ENCODE results near the gene KRTAP10-4.
"Not testable (repeated sequence)": the region's sequence is repeated elsewhere in the genome, so short reads cannot be mapped to it uniquely, and the experiment has no call there.

KRTAP10-4 gene

DNA sequence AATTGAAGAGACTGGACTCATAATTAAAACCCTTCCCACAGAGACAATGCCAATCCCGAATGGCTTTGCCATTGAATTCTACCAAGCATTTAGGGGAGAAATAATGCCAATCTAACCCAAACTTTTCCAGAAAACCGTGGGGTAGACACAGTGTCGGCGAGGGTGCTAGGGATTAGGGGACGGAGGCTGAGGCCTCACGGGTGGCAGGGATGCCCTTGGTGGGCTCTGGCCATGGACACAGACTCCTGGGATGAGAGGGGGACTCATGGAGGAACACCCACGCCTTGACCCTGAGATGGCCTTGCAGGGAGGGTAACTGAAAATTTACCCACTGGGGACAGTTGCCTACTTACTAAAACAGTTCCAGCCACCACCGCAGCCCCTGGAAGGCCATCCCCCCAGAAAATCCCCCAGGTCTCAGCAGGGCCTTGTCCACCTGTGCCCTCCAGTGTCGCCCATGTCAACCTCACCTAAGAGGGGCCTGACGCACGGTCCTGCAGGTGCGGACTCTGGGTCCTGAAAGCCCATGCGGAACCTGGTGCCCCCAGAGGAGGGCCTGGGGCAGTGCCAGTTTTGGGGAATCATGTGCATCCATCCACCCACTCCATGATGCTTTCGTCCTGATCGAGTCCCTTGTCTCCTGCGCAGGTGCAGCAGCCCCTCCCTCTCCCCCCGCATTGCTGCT lies 5.0 kb downstream of the KRTAP10-4 start:
- no peak overlapping the region for H3K27ac Mint-ChIP-seq
- H3K27me3 Mint-ChIP-seq: peaks cover 3% of the 10 kb centered on the region
- H3K9me3 Mint-ChIP-seq: peaks cover 20% of the 10 kb centered on the region
- H3K4me1 Mint-ChIP-seq (ENCODE audit: low read depth): peaks cover 2% of the 10 kb centered on the region
- H3K4me3 Mint-ChIP-seq: no peak overlapping the region
- peaks cover 12% of the 10 kb centered on the region for H3K36me3 Mint-ChIP-seq (ENCODE audit: low read depth)

DNA sequence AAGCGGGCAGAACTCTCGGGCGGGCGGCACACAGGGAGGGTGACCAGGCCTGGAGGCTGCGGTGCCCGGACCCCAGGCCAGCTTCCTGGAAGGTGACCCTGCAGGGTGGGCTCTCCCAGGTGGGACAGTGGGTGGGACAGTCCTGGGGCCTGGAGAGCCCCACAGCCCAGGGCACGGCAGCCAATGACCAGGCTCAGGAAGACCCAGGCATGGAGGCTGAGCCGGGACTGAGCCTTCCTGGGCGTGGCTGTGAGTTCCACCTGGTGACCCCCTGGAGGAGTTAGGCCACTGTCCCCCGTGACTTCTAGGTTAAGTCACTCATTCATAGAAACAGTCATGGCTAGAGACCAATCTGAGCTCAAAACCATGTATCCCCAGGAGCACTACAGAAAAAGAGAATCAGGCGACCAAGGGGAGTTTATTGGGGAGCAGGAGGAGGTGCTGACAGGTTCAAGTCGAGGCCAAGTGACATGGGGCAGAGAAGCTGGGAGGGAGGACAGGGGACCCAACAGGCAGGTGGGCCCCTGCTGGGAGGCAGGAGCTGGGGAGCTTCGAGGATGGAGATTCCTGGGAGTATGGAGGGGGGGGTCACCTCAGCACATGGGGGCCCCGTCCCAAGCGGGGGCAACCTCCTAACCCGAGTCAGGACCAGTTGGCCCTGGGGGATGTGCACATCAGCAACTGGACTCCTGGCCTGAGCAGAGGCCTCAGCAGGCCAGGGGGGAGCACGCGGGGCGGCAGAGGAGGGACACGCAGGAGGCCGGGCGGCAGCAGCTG lies 5.7 kb downstream of the KRTAP10-4 start:
- H3K4me3 Mint-ChIP-seq: no peak overlapping the region
- H3K27me3 Mint-ChIP-seq: peaks cover 3% of the 10 kb centered on the region
- peaks cover 2% of the 10 kb centered on the region for H3K4me1 Mint-ChIP-seq (ENCODE audit: low read depth)
- H3K36me3 Mint-ChIP-seq (ENCODE audit: low read depth): peaks cover 12% of the 10 kb centered on the region
- no peak overlapping the region for H3K27ac Mint-ChIP-seq
- H3K9me3 Mint-ChIP-seq: peaks cover 20% of the 10 kb centered on the region

DNA sequence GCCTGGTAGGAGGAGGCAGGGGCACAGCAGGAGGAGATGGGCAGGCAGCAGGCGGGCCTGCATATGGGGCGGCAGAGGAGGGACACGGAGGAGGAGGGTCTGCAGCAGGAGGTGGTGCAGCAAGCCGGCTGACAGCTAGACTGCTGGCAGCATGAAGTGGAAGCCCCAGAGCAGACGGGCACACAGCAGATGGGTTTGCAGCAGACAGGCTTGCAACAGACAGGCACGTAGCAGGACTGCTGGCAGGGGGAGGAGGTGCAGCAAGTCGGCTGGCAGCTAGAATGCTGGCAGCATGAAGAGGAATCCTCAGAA lies 6.3 kb downstream of the KRTAP10-4 start:
- H3K4me3 Mint-ChIP-seq: no peak overlapping the region
- H3K36me3 Mint-ChIP-seq (ENCODE audit: low read depth): peaks cover 12% of the 10 kb centered on the region
- H3K9me3 Mint-ChIP-seq: peaks cover 20% of the 10 kb centered on the region
- H3K27ac Mint-ChIP-seq: no peak overlapping the region
- peaks cover 2% of the 10 kb centered on the region for H3K4me1 Mint-ChIP-seq (ENCODE audit: low read depth)
- H3K27me3 Mint-ChIP-seq: peaks cover 3% of the 10 kb centered on the region

DNA sequence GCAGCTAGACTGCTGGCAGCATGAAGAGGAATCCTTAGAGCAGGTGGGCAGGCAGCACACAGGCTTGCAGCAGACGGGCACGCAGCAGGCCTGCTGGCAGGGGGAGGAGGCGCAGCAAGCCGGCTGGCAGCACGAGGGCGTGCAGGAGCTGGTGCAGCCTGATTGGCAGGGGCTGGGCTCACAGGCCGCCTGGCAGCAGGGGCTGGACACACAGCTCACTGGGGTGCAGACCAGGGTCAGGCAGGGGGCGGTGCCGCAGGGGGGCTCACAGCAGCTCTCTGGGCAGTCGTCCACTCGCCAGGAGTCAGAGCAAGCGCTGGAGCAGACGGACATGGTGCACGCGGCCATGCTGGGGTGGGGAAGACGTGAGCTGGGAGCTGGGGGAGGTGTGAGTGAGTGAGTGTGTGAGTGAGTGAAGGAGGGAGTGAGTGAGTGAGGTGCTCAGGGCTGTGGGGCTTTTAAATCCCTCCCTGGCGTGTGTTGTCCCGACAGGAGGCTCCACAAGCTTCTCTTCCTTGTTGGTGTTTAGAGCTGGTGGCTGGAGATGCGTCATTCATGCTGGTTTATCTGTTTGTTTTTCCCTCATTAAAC lies 6.8 kb downstream of the KRTAP10-4 start, which contains the start of gene KRTAP10-5:
KRTAP10-5 (minus strand) TSS at position 374 of the 591 bp plus-strand sequence; CDS start at position 348, 26 bp downstream.
- H3K27me3 Mint-ChIP-seq; H3K27ac Mint-ChIP-seq; H3K4me3 Mint-ChIP-seq; H3K4me1 Mint-ChIP-seq (ENCODE audit: low read depth): not testable (repeated sequence)
- Mint-ChIP-seq H3K9me3 (peaks cover 20% of the 10 kb centered on the region), H3K36me3 (ENCODE audit: low read depth) (peaks cover 12% of the 10 kb centered on the region)

DNA sequence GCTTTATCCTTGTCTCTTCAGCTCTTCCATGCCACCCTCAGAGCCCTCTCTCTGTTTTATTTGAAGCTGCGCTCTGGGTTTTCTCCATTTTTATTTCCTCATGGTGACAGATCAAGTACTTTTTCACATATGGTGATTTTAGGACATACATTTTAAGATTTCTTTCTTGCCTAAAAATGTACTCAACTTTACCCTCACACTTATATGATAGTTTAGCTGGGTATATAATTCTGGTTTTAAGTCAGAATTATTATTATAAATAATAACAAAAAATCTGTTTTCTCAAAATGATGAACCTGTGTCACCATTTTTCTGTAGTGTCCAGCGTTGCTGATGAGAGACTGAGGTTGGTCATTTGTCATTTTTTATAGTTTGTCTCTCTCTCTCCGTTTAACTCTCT lies 7.6 kb downstream of the KRTAP10-4 start:
- no peak overlapping the region for H3K27ac Mint-ChIP-seq
- peaks cover 2% of the 10 kb centered on the region for H3K4me1 Mint-ChIP-seq (ENCODE audit: low read depth)
- H3K4me3 Mint-ChIP-seq: no peak overlapping the region
- H3K9me3 Mint-ChIP-seq: peaks cover 20% of the 10 kb centered on the region
- peaks cover 13% of the 10 kb centered on the region for H3K27me3 Mint-ChIP-seq
- peaks cover 12% of the 10 kb centered on the region for H3K36me3 Mint-ChIP-seq (ENCODE audit: low read depth)

DNA sequence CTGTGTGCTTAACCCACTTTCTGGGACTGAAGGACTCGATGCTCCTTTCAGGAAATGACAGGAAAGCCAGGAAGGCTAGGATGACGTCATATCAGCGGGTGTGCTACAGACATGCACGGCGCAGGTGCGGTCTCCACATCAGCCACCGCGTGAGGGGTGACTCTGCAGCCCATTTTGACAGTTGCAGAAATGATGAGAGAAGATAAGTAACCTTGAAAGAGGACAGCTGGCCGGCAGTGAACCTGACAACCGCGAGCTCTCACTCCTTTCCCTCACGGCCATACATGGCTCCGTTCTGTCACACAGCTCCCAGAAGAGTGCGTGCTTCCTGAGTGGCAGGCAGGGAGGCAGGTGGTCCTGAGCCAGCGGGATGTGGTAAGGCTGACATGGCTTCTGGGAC lies 8.5 kb downstream of the KRTAP10-4 start:
- H3K36me3 Mint-ChIP-seq (ENCODE audit: low read depth): peaks cover 12% of the 10 kb centered on the region
- no peak overlapping the region for H3K4me3 Mint-ChIP-seq
- peaks cover 20% of the 10 kb centered on the region for H3K27me3 Mint-ChIP-seq
- peaks cover 2% of the 10 kb centered on the region for H3K4me1 Mint-ChIP-seq (ENCODE audit: low read depth)
- no peak overlapping the region for H3K27ac Mint-ChIP-seq
- H3K9me3 Mint-ChIP-seq: peaks cover 20% of the 10 kb centered on the region

DNA sequence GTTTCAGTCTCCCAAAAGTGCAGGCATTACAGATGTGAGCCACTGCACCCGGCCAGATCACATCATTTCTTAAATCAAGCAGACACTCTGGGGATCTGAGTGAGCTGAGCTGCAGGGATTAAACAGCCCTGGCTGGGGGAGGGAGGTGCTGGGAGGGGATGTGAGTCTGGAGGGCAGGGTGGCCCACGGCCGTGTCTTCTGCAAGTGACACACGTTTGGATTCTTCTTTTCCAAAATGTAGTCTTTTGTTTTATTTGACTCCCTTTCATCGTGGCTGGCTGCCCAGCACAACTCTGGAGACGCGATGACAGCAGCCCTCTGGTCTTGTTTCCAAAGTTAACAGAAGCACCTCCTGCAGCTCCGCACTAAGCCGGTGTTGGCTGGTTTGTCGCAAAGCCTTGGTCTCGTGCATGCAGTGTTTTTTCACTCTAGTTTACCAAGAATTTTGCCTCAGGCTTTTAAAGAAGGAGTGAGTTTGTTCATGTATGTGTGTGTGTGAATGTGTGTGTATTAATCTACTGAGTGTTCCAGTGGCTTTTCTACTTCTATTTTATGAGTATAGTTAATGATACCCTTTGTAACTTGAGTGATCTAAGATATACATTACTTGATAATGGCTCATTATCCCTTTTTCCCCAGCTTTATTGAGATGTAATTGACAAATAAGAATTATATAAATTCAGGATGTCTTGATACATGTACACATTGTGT lies 9.7 kb downstream of the KRTAP10-4 start:
- Mint-ChIP-seq H3K4me1 (ENCODE audit: low read depth) (peaks cover 2% of the 10 kb centered on the region), H3K27me3 (peaks cover 22% of the 10 kb centered on the region), H3K36me3 (ENCODE audit: low read depth) (peaks cover 8% of the 10 kb centered on the region), H3K4me3 (no peak overlapping the region), H3K27ac (no peak overlapping the region), H3K9me3 (peaks cover 11% of the 10 kb centered on the region)

DNA sequence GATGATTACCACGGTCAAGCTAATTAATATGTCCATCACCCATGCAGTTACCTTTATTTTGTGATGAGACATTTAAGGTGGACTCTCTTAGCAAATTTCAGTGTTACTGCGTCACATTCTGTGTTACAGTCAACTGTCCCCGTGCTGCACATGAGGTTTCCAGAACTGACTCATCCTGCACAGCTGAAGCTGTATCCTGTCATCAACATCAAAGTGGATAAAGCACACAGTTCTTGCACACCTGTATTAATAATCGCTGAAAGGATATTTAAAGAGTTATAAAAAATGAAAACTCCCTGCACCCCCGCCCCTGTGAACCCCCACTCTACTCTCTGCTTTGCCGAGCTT lies 10.2 kb downstream of the KRTAP10-4 start:
- Mint-ChIP-seq H3K27me3 (peaks cover 22% of the 10 kb centered on the region), H3K27ac (no peak overlapping the region), H3K9me3 (peaks cover 11% of the 10 kb centered on the region), H3K4me1 (ENCODE audit: low read depth) (peaks cover 2% of the 10 kb centered on the region), H3K4me3 (no peak overlapping the region), H3K36me3 (ENCODE audit: low read depth) (peaks cover 8% of the 10 kb centered on the region)

DNA sequence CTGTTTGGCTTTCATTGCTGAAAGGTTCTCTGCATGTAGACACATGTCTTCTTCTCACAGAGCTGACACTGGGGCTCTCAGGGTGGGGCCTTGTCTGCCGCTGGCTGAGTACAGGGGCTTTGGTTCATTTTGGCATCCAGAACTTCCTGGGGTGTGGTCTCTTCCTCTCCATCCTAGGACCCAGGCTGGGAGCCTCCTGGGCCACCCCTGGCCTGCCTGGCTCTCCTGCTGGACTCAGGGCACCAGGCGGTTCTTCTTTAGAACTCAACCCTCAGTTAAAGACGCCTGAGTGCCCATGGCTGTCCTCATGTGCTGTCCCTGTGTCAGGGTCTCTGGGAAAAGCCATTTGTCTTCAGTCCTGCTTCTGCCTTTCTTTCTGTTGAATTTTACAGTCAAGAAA lies 12.4 kb downstream of the KRTAP10-4 start:
- Mint-ChIP-seq H3K4me3 (no peak overlapping the region), H3K27ac (no peak overlapping the region), H3K4me1 (ENCODE audit: low read depth) (peaks cover 2% of the 10 kb centered on the region), H3K36me3 (ENCODE audit: low read depth) (peaks cover 8% of the 10 kb centered on the region), H3K27me3 (peaks cover 26% of the 10 kb centered on the region), H3K9me3 (peaks cover 10% of the 10 kb centered on the region)

DNA sequence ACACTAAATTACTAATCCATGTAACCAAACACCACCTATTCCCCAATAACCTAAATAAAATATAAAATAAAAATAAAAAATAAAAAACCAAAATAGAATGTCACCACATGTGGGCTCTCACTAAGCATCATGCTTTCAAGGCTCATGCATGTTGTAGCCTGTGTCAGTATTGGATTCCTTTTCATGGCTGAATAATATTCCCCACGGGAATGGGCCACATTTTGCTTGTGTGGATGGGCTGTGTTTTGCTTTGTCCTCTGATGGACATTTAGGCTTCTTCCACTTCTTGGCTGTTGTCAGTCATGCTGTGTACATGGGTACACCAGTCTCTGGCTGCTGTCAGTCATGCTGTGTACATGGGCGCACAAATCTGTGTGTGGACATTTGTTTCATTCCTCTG lies 15.6 kb downstream of the KRTAP10-4 start:
- Mint-ChIP-seq H3K36me3 (ENCODE audit: low read depth) (no peaks in the 10 kb centered on the region), H3K4me1 (ENCODE audit: low read depth) (no peaks in the 10 kb centered on the region), H3K9me3 (no peaks in the 10 kb centered on the region), H3K4me3 (no peak overlapping the region), H3K27ac (no peak overlapping the region), H3K27me3 (peaks cover 23% of the 10 kb centered on the region)

DNA sequence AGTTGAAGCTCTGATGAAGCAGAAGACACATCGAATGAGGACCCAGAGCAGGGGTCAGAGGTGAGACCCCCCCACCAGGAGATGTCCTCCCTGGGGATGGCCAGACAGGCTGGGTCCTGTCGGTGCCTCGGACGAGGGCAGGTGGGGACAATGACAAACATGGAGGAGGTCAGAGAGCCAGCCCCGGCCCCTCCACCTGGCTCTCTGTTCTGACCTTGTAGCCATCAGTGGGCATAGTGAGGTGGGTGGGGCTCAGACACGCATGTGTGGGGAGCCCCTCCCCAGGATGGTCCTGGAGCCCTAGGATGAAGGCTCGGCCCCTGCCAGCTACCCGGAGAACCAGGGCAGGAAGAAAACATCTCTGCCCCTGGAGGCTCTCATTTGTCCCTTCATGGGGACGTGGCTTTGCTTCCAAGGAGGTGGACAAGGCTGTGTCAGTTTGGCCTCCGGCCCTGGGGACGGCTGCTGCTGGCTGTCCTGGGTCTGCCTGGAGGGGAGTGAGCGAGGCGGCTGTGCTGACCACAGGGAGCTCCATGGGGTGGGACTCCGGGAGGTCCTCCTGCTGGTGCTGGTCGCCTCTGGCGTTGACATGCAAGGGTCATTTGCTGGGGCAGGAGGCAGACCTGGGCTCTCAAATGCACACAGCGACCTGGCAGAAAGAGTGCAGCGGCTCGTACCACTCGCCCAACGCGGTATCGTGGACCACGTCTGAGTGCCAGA lies 16.2 kb downstream of the KRTAP10-4 start:
- no peaks in the 10 kb centered on the region for H3K36me3 Mint-ChIP-seq (ENCODE audit: low read depth)
- H3K4me1 Mint-ChIP-seq (ENCODE audit: low read depth): no peaks in the 10 kb centered on the region
- H3K27me3 Mint-ChIP-seq: peaks cover 23% of the 10 kb centered on the region
- no peak overlapping the region for H3K4me3 Mint-ChIP-seq
- no peaks in the 10 kb centered on the region for H3K9me3 Mint-ChIP-seq
- H3K27ac Mint-ChIP-seq: no peak overlapping the region

DNA sequence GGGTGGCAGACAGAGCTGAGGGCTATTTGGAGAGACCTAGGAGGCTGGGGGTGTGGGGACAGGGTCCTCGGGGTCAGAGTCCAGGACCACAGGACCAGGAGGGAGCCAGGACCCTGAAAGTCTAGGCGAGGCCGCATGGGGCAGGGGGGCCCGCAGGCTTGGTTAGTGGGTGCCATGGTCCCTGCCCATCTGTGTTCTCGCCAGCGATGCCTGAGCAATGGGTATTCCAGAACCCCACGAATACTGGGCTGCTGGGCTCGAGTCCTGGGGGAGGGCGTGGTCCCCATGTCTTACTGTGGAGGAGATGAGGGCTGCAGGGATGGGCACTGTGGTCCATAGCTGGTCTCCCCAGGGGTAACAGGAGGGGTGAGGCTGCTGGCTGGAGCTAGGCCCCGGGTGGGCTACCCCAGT lies 16.8 kb downstream of the KRTAP10-4 start:
- no peaks in the 10 kb centered on the region for H3K36me3 Mint-ChIP-seq (ENCODE audit: low read depth)

DNA sequence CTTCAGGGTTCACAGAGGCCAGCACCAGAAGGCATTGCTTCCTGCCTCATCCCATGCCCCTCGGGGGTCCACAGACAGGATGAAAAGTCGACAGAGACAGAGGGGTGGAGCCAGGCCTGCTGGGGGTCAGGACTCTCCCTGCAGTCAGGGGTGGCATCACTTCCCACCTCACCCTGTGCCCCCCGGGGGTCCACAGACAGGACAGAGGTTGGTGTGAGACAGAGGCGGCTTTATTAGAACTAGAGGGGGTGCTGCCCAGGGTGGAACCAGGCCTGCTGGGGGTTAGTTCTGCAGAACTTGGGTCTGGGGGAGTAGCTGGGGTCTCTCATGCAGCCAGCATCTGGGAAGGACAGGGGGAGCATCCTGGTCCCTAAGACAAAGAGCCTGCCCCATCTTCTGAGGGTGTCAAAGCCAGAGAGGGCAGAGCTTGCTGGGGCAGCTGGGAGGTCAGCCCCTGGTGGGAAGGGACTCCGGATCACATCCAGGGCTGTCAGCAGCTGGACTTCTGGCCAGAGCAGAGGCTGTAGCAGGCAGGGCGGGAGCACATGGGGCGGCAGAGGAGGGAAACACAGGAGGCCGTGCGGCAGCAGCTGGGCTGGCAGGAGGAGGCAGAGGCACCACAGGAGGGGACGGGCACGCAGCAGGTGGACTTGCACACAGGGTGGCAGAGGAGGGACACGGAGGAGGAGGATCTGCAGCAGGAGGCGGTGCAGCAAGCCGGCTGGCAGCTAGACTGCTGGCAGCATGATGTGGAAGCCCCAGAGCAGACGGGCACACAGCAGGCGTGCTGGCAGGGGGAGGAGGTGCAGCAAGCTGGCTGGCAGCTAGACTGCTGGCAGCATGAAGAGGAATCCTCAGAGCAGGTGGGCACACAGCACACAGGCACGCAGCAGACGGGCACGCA lies 17.6 kb downstream of the KRTAP10-4 start:
- H3K36me3 Mint-ChIP-seq (ENCODE audit: low read depth); H3K4me1 Mint-ChIP-seq (ENCODE audit: low read depth); H3K4me3 Mint-ChIP-seq; H3K27ac Mint-ChIP-seq; H3K9me3 Mint-ChIP-seq: not testable (repeated sequence)
- peaks cover 13% of the 10 kb centered on the region for H3K27me3 Mint-ChIP-seq

More for the DNA sequence above, 16.8 kb downstream of the KRTAP10-4 start:
- Mint-ChIP-seq H3K9me3 (no peaks in the 10 kb centered on the region), H3K27ac (no peak overlapping the region), H3K27me3 (peaks cover 20% of the 10 kb centered on the region), H3K4me1 (ENCODE audit: low read depth) (no peaks in the 10 kb centered on the region), H3K4me3 (no peak overlapping the region)

DNA sequence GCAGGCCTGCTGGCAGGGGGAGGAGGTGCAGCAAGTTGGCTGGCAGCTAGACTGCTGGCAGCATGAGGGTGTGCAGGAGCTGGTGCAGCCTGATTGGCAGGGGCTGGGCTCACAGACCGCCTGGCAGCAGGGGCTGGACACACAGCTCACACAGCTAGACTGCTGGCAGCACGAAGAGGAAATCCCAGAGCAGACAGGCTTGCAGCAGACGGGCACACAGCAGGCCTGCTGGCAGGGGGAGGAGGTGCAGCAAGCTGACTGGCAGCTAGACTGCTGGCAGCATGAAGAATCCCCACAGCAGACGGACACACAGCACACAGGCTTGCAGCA lies 18.2 kb downstream of the KRTAP10-4 start:
- not testable (repeated sequence) for H3K27ac Mint-ChIP-seq; H3K9me3 Mint-ChIP-seq; H3K36me3 Mint-ChIP-seq (ENCODE audit: low read depth); H3K4me1 Mint-ChIP-seq (ENCODE audit: low read depth); H3K4me3 Mint-ChIP-seq; H3K27me3 Mint-ChIP-seq
